Measurements from ENCODE around the gene STAC3. TPM values are rescaled to one million over a fixed set of nuclear protein-coding genes. Genes with fewer than 3 reads are reported as not detected.

Gene STAC3
- total and polyA plus RNA-seq, 2 of the 13 experiments (the other 11 are each of a cell fraction or from before 2014, with no cell fraction given) = 0.18 to 0.22 TPM

DNA sequence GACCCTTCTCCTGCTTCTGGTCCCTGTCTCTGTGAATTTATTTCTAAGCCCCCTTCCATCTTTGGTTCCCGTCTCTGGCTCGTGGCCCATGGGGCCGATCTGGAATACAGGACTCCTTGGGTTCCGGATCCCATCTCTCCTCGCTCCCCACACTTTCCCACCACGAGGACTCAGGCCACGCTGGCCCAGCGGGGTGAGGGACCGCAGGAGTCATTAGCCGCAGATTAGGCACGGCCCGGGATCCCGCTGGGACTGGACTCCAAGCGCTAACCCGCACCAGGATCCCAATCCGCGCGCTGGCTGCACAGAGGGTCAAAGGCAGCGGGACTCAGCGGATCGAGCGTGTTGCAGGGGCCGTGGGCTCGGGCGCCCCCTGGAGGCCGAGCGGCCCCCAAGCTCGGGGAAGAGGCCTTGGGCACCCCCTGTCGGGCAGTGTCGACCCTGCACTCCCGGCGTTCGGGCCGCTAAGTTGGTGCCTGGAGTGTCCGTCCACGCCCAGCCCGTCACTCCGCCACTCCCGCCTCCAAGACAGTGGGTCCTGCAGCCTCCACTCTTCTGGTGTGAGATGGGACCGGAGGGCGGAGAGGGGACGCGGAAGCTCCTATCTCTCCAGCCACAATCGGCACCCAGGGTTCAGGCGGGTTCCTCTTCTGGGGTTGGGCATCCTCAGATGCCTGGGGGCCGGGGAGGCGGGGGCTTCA is 12.0 kb downstream of the STAC3 start (continued):
- TF ChIP-seq, protein P1, sequence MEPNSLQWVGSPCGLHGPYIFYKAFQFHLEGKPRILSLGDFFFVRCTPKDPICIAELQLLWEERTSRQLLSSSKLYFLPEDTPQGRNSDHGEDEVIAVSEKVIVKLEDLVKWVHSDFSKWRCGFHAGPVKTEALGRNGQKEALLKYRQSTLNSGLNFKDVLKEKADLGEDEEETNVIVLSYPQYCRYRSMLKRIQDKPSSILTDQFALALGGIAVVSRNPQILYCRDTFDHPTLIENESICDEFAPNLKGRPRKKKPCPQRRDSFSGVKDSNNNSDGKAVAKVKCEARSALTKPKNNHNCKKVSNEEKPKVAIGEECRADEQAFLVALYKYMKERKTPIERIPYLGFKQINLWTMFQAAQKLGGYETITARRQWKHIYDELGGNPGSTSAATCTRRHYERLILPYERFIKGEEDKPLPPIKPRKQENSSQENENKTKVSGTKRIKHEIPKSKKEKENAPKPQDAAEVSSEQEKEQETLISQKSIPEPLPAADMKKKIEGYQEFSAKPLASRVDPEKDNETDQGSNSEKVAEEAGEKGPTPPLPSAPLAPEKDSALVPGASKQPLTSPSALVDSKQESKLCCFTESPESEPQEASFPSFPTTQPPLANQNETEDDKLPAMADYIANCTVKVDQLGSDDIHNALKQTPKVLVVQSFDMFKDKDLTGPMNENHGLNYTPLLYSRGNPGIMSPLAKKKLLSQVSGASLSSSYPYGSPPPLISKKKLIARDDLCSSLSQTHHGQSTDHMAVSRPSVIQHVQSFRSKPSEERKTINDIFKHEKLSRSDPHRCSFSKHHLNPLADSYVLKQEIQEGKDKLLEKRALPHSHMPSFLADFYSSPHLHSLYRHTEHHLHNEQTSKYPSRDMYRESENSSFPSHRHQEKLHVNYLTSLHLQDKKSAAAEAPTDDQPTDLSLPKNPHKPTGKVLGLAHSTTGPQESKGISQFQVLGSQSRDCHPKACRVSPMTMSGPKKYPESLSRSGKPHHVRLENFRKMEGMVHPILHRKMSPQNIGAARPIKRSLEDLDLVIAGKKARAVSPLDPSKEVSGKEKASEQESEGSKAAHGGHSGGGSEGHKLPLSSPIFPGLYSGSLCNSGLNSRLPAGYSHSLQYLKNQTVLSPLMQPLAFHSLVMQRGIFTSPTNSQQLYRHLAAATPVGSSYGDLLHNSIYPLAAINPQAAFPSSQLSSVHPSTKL (CRISPR knock-in tag; IDR thresholded peaks at IDR 0.05) = peak; percentile 50; the same call in 1 of the 2 replicates
- TF ChIP-seq, protein P2, sequence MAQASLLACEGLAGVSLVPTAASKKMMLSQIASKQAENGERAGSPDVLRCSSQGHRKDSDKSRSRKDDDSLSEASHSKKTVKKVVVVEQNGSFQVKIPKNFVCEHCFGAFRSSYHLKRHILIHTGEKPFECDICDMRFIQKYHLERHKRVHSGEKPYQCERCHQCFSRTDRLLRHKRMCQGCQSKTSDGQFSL (CRISPR knock-in tag; IDR thresholded peaks at IDR 0.05) = no peak
- TF ChIP-seq ZNF577 (CRISPR knock-in tag; IDR thresholded peaks at IDR 0.05; ENCODE audit: borderline replicate concordance, low read depth) (no peak), CHD2 (IDR thresholded peaks at IDR 0.05; ENCODE audit: low read depth, low read length) (no peak), NFRKB (IDR thresholded peaks at IDR 0.05) (no peak), ESRRA (CRISPR knock-in tag; IDR thresholded peaks at IDR 0.05; ENCODE audit: low read depth) (no peak), IRF2 (CRISPR knock-in tag; IDR thresholded peaks at IDR 0.05) (peak; percentile 77), FOSL1 (CRISPR knock-in tag; IDR thresholded peaks at IDR 0.05; ENCODE audit: borderline replicate concordance) (no peak), SAP130 (CRISPR knock-in tag; IDR thresholded peaks at IDR 0.05; ENCODE audit: low read depth) (peak; percentile 64), NFE2L2 (IDR thresholded peaks at IDR 0.05; ENCODE audit: low read length) (no peak), ZNF317 (CRISPR knock-in tag; IDR thresholded peaks at IDR 0.05) (peak; percentile 81; the same call in 1 of the 2 replicates), KDM5B (CRISPR knock-in tag; IDR thresholded peaks at IDR 0.05; ENCODE audit: borderline replicate concordance) (peak; percentile 79; the same call in 1 of the 2 replicates), ELF1 (CRISPR knock-in tag; IDR thresholded peaks at IDR 0.05) (peak; percentile 40; the same call in 1 of the 2 replicates), KMT2A (CRISPR knock-in tag; IDR thresholded peaks at IDR 0.05) (0 out of 2 replicates have a peak, but pooled peaks have one; percentile 40), SP5 (CRISPR knock-in tag; IDR thresholded peaks at IDR 0.05; ENCODE audit: borderline replicate concordance, low read depth) (no peak; the same call in 1 of the 2 replicates), HMG20A (CRISPR knock-in tag; IDR thresholded peaks at IDR 0.05; ENCODE audit: borderline replicate concordance) (no peak), KLF16 (CRISPR knock-in tag; IDR thresholded peaks at IDR 0.05) (peak in 1 of 2 experiments; percentile 49; a peak in 2 of 4 replicates), CEBPB (IDR thresholded peaks at IDR 0.05; ENCODE audit: borderline replicate concordance, low read depth, low read length) (no peak), NFKB2 (CRISPR knock-in tag; IDR thresholded peaks at IDR 0.05; ENCODE audit: borderline replicate concordance) (peak; percentile 62; the same call in 1 of the 2 replicates)
- TF ChIP-seq, protein P3, sequence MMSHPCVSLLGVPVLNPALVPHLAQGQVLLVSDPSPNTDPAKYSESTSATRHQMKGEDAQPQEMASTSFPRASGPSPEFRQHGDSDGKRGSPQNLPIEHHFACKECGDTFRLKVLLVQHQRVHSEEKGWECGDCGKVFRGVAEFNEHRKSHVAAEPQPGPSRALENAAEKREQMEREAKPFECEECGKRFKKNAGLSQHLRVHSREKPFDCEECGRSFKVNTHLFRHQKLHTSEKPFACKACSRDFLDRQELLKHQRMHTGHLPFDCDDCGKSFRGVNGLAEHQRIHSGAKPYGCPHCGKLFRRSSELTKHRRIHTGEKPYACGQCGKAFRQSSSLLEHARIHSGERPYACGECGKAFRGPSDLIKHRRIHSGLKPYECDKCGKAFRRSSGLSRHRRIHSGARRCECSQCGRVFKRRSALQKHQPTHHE (CRISPR knock-in tag; IDR thresholded peaks at IDR 0.05; ENCODE audit: borderline replicate concordance) = no peak
- TF ChIP-seq, protein P4, sequence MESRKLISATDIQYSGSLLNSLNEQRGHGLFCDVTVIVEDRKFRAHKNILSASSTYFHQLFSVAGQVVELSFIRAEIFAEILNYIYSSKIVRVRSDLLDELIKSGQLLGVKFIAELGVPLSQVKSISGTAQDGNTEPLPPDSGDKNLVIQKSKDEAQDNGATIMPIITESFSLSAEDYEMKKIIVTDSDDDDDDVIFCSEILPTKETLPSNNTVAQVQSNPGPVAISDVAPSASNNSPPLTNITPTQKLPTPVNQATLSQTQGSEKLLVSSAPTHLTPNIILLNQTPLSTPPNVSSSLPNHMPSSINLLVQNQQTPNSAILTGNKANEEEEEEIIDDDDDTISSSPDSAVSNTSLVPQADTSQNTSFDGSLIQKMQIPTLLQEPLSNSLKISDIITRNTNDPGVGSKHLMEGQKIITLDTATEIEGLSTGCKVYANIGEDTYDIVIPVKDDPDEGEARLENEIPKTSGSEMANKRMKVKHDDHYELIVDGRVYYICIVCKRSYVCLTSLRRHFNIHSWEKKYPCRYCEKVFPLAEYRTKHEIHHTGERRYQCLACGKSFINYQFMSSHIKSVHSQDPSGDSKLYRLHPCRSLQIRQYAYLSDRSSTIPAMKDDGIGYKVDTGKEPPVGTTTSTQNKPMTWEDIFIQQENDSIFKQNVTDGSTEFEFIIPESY (CRISPR knock-in tag; IDR thresholded peaks at IDR 0.05) = peak; percentile 91
